ENCODE results near the gene PRIM1. TPM values are rescaled to one million over a fixed set of nuclear protein-coding genes. Genes with fewer than 3 reads are reported as not detected.

Gene PRIM1
- total RNA-seq, 1 experiment from 2014 or later: 50.7 TPM

GRCh38 chr12:56785874-56786273 lies 33.8 kb upstream of the PRIM1 start:
- Histone ChIP-seq H3K27ac (ENCODE audit: insufficient read length, low read depth, low read length) (no peak overlapping the region), H3K4ac (ENCODE audit: low read depth, low read length) (no peak overlapping the region), H3K79me1 (ENCODE audit: insufficient read depth, low read depth, low read length, poor library complexity, severe bottlenecking) (no peaks in the 10 kb centered on the region), H2BK120ac (ENCODE audit: low read depth, low read length, poor library complexity, severe bottlenecking) (no peak overlapping the region), H3K4me2 (ENCODE audit: insufficient read depth, insufficient read length, low read length) (no peak overlapping the region), H2BK20ac (ENCODE audit: low read depth, low read length, poor library complexity, severe bottlenecking) (no peak overlapping the region), H3K4me1 (ENCODE audit: insufficient read depth, low read length) (no peaks in the 10 kb centered on the region), H4K20me1 (ENCODE audit: control insufficient read depth, insufficient read depth, insufficient read length) (no peaks in the 10 kb centered on the region), H2AFZ (ENCODE audit: low read length) (no peak overlapping the region), H2BK12ac (ENCODE audit: insufficient read length, low read depth, low read length) (no peak overlapping the region), H2AK5ac (ENCODE audit: insufficient read length, low read length) (no peak overlapping the region), H3K9ac (ENCODE audit: extremely low read depth, insufficient read length, low read length) (no peak overlapping the region), H4K91ac (ENCODE audit: insufficient read length, low read depth, low read length) (no peak overlapping the region), H3K18ac (ENCODE audit: insufficient read length, low read depth, low read length) (no peak overlapping the region), H3K27me3 (ENCODE audit: insufficient read depth, low read length) (no peaks in the 10 kb centered on the region), H4K8ac (replicated peaks; ENCODE audit: insufficient read length, low read depth, low read length) (no peak overlapping the region), H2BK5ac (ENCODE audit: insufficient read length, low read length) (no peak overlapping the region), H3K23ac (ENCODE audit: insufficient read length, low read depth, low read length) (no peak overlapping the region), H3K14ac (ENCODE audit: insufficient read depth, low read length) (no peak overlapping the region), H3K9me3 (ENCODE audit: control insufficient read depth, low read depth, low read length) (peaks cover 5% of the 10 kb centered on the region), H2BK15ac (ENCODE audit: low read depth, low read length) (no peak overlapping the region), H3K23me2 (ENCODE audit: insufficient read length, low read depth, low read length, poor library complexity, severe bottlenecking) (no peaks in the 10 kb centered on the region), H4K5ac (ENCODE audit: insufficient read length, low read depth, low read length) (no peak overlapping the region), H3K56ac (ENCODE audit: insufficient read length, low read depth, low read length) (no peak overlapping the region), H3K79me2 (ENCODE audit: insufficient read depth, low read length) (no peaks in the 10 kb centered on the region), H3T11ph (ENCODE audit: low read length) (no peak overlapping the region)
- no peak overlapping the region for H3K4me3 Mint-ChIP-seq
- DNase-seq: no peak
- peaks cover 37 to 44% of the 10 kb centered on the region in 2 experiments for H3K9me3 Mint-ChIP-seq
- no peak for TF ChIP-seq CTCF (conservative IDR thresholded peaks at IDR 0.05)
- no peak overlapping the region for H3K27ac Mint-ChIP-seq
- WGBS (ENCODE audit: extremely low coverage, insufficient read length, low lambda C conversion rate): no CpG with 5 or more reads among the region's 1 CpG
- H3K4me1 Mint-ChIP-seq: no peaks in the 10 kb centered on the region
- peaks cover 12 to 29% (median 29%) of the 10 kb centered on the region in 3 experiments for H3K36me3 Mint-ChIP-seq (ENCODE audit: insufficient read depth in 1 of 3, low read depth in 3 of 3)
- H3K27me3 Mint-ChIP-seq (ENCODE audit: low read depth): peaks cover 5% of the 10 kb centered on the region; the same call in 1 of the 2 replicates
